WTC11 (cell line): ENCODE data around the gene DDX20. TPM values are rescaled to one million over a fixed set of nuclear protein-coding genes. Genes with fewer than 3 reads are reported as not detected.
A peak's percentile ranks its signal among the peaks of the same experiment; 100 is the strongest.

Experiments
- ATAC-seq: fragments of 200-7000 bp; cut with Tn5 transposase; 2 replicates; pipeline ENCODE4 v1.10.0; 2021; ENCODE audit warnings: mild to moderate bottlenecking, moderate library complexity
- CTCF ChIA-PET: fragments of 300-600 bp; sonication (Branson Sonifier 250); formaldehyde crosslinking; loops from one replicate; lab custom pipeline; 2021; ENCODE audit warnings: antibody characterized with exemption; lab: Charles Lee
- POLR2A ChIA-PET: fragments of 350-600 bp; sonication (Branson Sonifier 250); formaldehyde crosslinking; loops from one replicate; lab custom pipeline; 2021; ENCODE audit warnings: antibody characterized with exemption; lab: Charles Lee
- DNase-seq: peaks from one replicate; pipeline ENCODE4 v3.0.0; 2021; ENCODE audit warnings: low spot score
- H3K27ac Mint-ChIP-seq: 2 replicates; pipeline ENCODE4 v1.8.0; 2021; ENCODE audit warnings: mixed read lengths
- H3K27me3 Mint-ChIP-seq: 2 replicates; pipeline ENCODE4 v1.8.0; 2021; ENCODE audit warnings: low read depth, mild to moderate bottlenecking, moderate library complexity, mixed read lengths
- H3K36me3 Mint-ChIP-seq: 2 replicates; pipeline ENCODE4 v1.8.0; 2021; ENCODE audit warnings: mixed read lengths
- H3K4me1 Mint-ChIP-seq: 2 replicates; pipeline ENCODE4 v1.8.0; 2022; ENCODE audit warnings: mixed read lengths
- H3K4me3 Mint-ChIP-seq: 2 replicates; pipeline ENCODE4 v1.8.0; 2021; ENCODE audit warnings: mild to moderate bottlenecking, moderate library complexity, mixed read lengths
- H3K9me3 Mint-ChIP-seq: 2 replicates; pipeline ENCODE4 v1.8.0; 2021; ENCODE audit warnings: mixed read lengths
- CBFB ChIP-seq: sonication (generic); formaldehyde crosslinking; IDR thresholded peaks from 2 replicates; pipeline ENCODE4 v1.8.1; 2022; ENCODE audit warnings: mild to moderate bottlenecking, low read depth, missing genetic modification reagents
- CREB1 ChIP-seq: sonication (generic); formaldehyde crosslinking; IDR thresholded peaks from 2 replicates; pipeline ENCODE4 v1.8.0; 2023; ENCODE audit warnings: mild to moderate bottlenecking, missing genetic modification reagents
- CREM ChIP-seq: sonication (generic); formaldehyde crosslinking; IDR thresholded peaks from 2 replicates; pipeline ENCODE4 v1.8.1; 2022; ENCODE audit warnings: mild to moderate bottlenecking, missing genetic modification reagents, moderate library complexity
- FOXK1 ChIP-seq: sonication (generic); formaldehyde crosslinking; IDR thresholded peaks from 2 replicates; pipeline ENCODE4 v1.8.0; 2022; ENCODE audit warnings: mild to moderate bottlenecking, moderate library complexity, missing genetic modification reagents
- GABPB1 ChIP-seq: sonication (generic); formaldehyde crosslinking; IDR thresholded peaks from 2 replicates; pipeline ENCODE4 v1.8.1; 2023; ENCODE audit warnings: mild to moderate bottlenecking, missing genetic modification reagents
- GRHL2 ChIP-seq: fragments of 250-450 bp; sonication (Bioruptor Pico); IDR thresholded peaks from 2 replicates; pipeline ENCODE4 v1.8.0; 2022; ENCODE audit warnings: mild to moderate bottlenecking, moderate library complexity; ENCODE audit not compliant: insufficient replicate concordance, severe bottlenecking
- MXD4 ChIP-seq: fragments of 250-450 bp; sonication (Bioruptor Pico); IDR thresholded peaks from 2 replicates; pipeline ENCODE4 v1.8.0; 2021; ENCODE audit warnings: mild to moderate bottlenecking, moderate library complexity, borderline replicate concordance
- MYBL2 ChIP-seq: sonication (generic); formaldehyde crosslinking; IDR thresholded peaks from 2 replicates; pipeline ENCODE4 v1.8.1; 2023; ENCODE audit warnings: mild to moderate bottlenecking, moderate library complexity, missing genetic modification reagents
- NFE2L1 ChIP-seq: sonication (generic); formaldehyde crosslinking; IDR thresholded peaks from 2 replicates; pipeline ENCODE4 v1.8.1; 2023; ENCODE audit warnings: missing genetic modification reagents
- NR1H2 ChIP-seq: sonication (generic); formaldehyde crosslinking; IDR thresholded peaks from 2 replicates; pipeline ENCODE4 v1.9.0; 2021; ENCODE audit warnings: mild to moderate bottlenecking, moderate library complexity, missing genetic modification reagents
- NR2C2 ChIP-seq: sonication (generic); formaldehyde crosslinking; IDR thresholded peaks from 2 replicates; pipeline ENCODE4 v1.8.0; 2022; ENCODE audit warnings: mild to moderate bottlenecking, missing genetic modification reagents
- OVOL2 ChIP-seq: fragments of 250-450 bp; sonication (Bioruptor Pico); IDR thresholded peaks from 2 replicates; pipeline ENCODE4 v1.9.0; 2021; ENCODE audit warnings: mild to moderate bottlenecking, borderline replicate concordance
- RELA ChIP-seq: sonication (generic); formaldehyde crosslinking; IDR thresholded peaks from 2 replicates; pipeline ENCODE4 v1.8.1; 2022; ENCODE audit warnings: missing genetic modification reagents, mild to moderate bottlenecking, borderline replicate concordance
- SMAD4 ChIP-seq: sonication (generic); formaldehyde crosslinking; IDR thresholded peaks from 2 replicates; pipeline ENCODE4 v1.8.0; 2022; ENCODE audit warnings: mild to moderate bottlenecking, missing genetic modification reagents
- SP1 ChIP-seq: sonication (generic); formaldehyde crosslinking; conservative IDR thresholded peaks from 2 replicates; pipeline ENCODE4 v1.8.1; 2022; ENCODE audit warnings: missing genetic modification reagents
- ZBTB21 ChIP-seq: sonication (generic); formaldehyde crosslinking; IDR thresholded peaks from 2 replicates; pipeline ENCODE4 v1.8.1; 2023; ENCODE audit warnings: mild to moderate bottlenecking, missing genetic modification reagents, borderline replicate concordance
- total RNA-seq: library from RNA; stranded (reverse); gene quantifications from 3 replicates; pipeline ENCODE4 v1.2.3, GENCODE V29; 2021
- TF ChIP-seq, protein P1 (sequence below): sonication (generic); formaldehyde crosslinking; IDR thresholded peaks from 2 replicates; pipeline ENCODE4 v1.8.1; 2022; ENCODE audit warnings: missing genetic modification reagents, borderline replicate concordance
- TF ChIP-seq, protein P2 (sequence below): sonication (generic); formaldehyde crosslinking; IDR thresholded peaks from 2 replicates; pipeline ENCODE4 v1.8.1; 2023; ENCODE audit warnings: mild to moderate bottlenecking, missing genetic modification reagents
- TF ChIP-seq, protein P3 (sequence below): sonication (generic); formaldehyde crosslinking; IDR thresholded peaks from 2 replicates; pipeline ENCODE4 v1.8.0; 2022; ENCODE audit warnings: mild to moderate bottlenecking, missing genetic modification reagents
- TF ChIP-seq, protein P4 (sequence below): sonication (generic); formaldehyde crosslinking; IDR thresholded peaks from 2 replicates; pipeline ENCODE4 v1.8.0; 2022; ENCODE audit warnings: mild to moderate bottlenecking, missing genetic modification reagents
- TF ChIP-seq, protein P5 (sequence below): sonication (generic); formaldehyde crosslinking; IDR thresholded peaks from 2 replicates; pipeline ENCODE4 v1.8.1; 2022; ENCODE audit warnings: low read depth, missing genetic modification reagents, borderline replicate concordance
- TF ChIP-seq, protein P6 (sequence below): sonication (generic); formaldehyde crosslinking; IDR thresholded peaks from 2 replicates; pipeline ENCODE4 v1.8.0; 2023; ENCODE audit warnings: missing genetic modification reagents

The DDX20 gene
- total RNA-seq, 1 experiment from 2014 or later, result 19.3 TPM

DNA sequence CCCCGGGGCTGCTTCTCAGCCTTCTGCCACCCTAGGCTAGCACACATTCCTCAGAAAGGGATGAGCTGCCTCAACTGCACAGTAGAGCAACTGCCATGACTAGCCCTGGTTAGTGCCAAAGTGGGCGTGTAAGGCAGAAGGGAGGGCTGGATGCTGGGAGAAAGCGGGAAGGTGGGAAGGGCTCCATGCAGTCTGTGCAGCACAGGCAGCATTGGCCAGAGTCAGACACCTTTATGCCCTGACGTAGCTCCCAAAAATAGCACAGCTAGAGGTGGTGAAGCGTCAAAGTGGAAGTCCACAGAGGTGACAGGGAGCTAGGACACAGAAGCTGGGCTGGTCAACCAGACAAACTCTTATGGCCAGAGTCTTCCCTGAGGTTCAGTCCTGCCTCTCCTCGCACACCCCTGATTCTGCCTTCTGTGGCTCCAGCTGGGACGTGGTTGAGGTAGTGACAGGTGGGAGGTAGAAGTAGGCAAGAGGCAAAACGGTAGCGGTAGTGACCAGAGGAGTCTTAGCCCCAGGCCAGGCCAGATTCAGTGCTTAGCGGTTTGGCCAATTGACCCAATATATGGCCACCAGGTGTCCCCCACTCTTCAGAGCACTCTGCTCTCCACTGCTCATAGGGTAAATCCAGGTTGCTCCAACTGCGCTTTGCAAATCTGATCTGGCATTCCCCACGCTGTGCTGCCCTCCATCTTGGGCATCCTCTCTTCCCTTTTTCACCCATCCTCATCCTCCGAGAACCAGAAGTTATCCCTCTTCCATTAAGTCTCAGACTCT lies 45.6 kb downstream of the DDX20 start:
- Mint-ChIP-seq H3K4me3 (no peak overlapping the region), H3K9me3 (no peaks in the 10 kb centered on the region), H3K4me1 (no peaks in the 10 kb centered on the region), H3K27ac (no peak overlapping the region), H3K27me3 (no peaks in the 10 kb centered on the region), H3K36me3 (peaks cover 2% of the 10 kb centered on the region; the same call in 1 of the 2 replicates)
- DNase-seq (no peak), ATAC-seq (peak; percentile 71)
- ChIA-PET POLR2A (no interaction called here), CTCF (interaction anchor here (1.0 kb wide), 1 partner anchor 568 kb away, joined by 3 read pairs; no protein-coding TSS in a partner anchor)
- no peak for TF ChIP-seq RELA
- no peak for TF ChIP-seq CBFB (CRISPR knock-in tag)
- TF ChIP-seq NR1H2 (CRISPR knock-in tag), result no peak
- TF ChIP-seq SMAD4 (CRISPR knock-in tag), result no peak
- TF ChIP-seq, protein P1, sequence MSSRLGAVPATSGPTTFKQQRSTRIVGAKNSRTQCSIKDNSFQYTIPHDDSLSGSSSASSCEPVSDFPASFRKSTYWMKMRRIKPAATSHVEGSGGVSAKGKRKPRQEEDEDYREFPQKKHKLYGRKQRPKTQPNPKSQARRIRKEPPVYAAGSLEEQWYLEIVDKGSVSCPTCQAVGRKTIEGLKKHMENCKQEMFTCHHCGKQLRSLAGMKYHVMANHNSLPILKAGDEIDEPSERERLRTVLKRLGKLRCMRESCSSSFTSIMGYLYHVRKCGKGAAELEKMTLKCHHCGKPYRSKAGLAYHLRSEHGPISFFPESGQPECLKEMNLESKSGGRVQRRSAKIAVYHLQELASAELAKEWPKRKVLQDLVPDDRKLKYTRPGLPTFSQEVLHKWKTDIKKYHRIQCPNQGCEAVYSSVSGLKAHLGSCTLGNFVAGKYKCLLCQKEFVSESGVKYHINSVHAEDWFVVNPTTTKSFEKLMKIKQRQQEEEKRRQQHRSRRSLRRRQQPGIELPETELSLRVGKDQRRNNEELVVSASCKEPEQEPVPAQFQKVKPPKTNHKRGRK (CRISPR knock-in tag), result no peak
- TF ChIP-seq ZBTB21 (CRISPR knock-in tag), result no peak
- no peak for TF ChIP-seq CREM
- TF ChIP-seq MXD4 (CRISPR knock-in tag), result no peak
- no peak for TF ChIP-seq OVOL2 (CRISPR knock-in tag)
- TF ChIP-seq CREB1 (CRISPR knock-in tag), result no peak
- TF ChIP-seq, protein P2, sequence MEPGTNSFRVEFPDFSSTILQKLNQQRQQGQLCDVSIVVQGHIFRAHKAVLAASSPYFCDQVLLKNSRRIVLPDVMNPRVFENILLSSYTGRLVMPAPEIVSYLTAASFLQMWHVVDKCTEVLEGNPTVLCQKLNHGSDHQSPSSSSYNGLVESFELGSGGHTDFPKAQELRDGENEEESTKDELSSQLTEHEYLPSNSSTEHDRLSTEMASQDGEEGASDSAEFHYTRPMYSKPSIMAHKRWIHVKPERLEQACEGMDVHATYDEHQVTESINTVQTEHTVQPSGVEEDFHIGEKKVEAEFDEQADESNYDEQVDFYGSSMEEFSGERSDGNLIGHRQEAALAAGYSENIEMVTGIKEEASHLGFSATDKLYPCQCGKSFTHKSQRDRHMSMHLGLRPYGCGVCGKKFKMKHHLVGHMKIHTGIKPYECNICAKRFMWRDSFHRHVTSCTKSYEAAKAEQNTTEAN, result no peak
- TF ChIP-seq NR2C2 (CRISPR knock-in tag), result no peak
- TF ChIP-seq GABPB1 (CRISPR knock-in tag), result no peak
- TF ChIP-seq, protein P3, sequence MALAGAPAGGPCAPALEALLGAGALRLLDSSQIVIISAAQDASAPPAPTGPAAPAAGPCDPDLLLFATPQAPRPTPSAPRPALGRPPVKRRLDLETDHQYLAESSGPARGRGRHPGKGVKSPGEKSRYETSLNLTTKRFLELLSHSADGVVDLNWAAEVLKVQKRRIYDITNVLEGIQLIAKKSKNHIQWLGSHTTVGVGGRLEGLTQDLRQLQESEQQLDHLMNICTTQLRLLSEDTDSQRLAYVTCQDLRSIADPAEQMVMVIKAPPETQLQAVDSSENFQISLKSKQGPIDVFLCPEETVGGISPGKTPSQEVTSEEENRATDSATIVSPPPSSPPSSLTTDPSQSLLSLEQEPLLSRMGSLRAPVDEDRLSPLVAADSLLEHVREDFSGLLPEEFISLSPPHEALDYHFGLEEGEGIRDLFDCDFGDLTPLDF (CRISPR knock-in tag), result no peak
- no peak for TF ChIP-seq GRHL2

DNA sequence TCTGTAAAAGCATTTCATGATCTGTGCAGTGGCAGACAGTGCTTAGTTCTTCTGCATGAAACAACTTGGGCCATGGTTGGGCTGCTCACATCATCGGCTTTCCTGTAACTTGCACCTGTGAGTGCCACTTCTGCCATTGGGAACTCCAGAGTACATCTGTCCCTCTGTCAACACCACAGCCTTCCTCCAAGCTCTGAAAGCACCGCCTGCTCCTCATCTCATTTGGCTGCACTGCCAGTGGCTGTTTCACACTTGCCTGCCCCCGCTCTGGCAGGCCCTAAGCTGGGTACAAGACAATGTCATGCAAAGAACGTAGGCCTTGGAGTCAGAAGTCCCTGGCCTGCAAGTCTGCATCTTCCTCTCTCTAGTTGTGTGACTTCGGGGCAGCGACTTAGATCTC lies 46.4 kb downstream of the DDX20 start:
- Mint-ChIP-seq H3K4me1 (no peaks in the 10 kb centered on the region), H3K4me3 (no peak overlapping the region), H3K36me3 (peaks cover 2% of the 10 kb centered on the region; the same call in 1 of the 2 replicates), H3K27ac (no peak overlapping the region), H3K27me3 (no peaks in the 10 kb centered on the region), H3K9me3 (no peaks in the 10 kb centered on the region)
- ATAC-seq (no peak), DNase-seq (no peak)
- POLR2A ChIA-PET, result no interaction called here
- CTCF ChIA-PET, result interaction anchor here (1.2 kb wide), 1 partner anchor 535 kb away, joined by 3 read pairs; no protein-coding TSS in a partner anchor
- TF ChIP-seq SP1 (CRISPR knock-in tag) (no peak), FOXK1 (CRISPR knock-in tag) (no peak), NFE2L1 (no peak), MYBL2 (no peak)
- TF ChIP-seq, protein P4, sequence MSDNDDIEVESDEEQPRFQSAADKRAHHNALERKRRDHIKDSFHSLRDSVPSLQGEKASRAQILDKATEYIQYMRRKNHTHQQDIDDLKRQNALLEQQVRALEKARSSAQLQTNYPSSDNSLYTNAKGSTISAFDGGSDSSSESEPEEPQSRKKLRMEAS (CRISPR knock-in tag), result no peak
- TF ChIP-seq, protein P5, sequence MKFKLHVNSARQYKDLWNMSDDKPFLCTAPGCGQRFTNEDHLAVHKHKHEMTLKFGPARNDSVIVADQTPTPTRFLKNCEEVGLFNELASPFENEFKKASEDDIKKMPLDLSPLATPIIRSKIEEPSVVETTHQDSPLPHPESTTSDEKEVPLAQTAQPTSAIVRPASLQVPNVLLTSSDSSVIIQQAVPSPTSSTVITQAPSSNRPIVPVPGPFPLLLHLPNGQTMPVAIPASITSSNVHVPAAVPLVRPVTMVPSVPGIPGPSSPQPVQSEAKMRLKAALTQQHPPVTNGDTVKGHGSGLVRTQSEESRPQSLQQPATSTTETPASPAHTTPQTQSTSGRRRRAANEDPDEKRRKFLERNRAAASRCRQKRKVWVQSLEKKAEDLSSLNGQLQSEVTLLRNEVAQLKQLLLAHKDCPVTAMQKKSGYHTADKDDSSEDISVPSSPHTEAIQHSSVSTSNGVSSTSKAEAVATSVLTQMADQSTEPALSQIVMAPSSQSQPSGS (CRISPR knock-in tag), result no peak
- TF ChIP-seq, protein P6, sequence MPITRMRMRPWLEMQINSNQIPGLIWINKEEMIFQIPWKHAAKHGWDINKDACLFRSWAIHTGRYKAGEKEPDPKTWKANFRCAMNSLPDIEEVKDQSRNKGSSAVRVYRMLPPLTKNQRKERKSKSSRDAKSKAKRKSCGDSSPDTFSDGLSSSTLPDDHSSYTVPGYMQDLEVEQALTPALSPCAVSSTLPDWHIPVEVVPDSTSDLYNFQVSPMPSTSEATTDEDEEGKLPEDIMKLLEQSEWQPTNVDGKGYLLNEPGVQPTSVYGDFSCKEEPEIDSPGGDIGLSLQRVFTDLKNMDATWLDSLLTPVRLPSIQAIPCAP (CRISPR knock-in tag), result no peak
